NCI-H2171 treated with DMSO at 0.1 percent for 48 hours (cell line): Measurements from ENCODE around the gene CALHM2.

Experiments used
- DNase-seq: peaks from one replicate; lab custom pipeline; 2025; lab: John Stamatoyannopoulos, UW

Gene CALHM2

GRCh38 chr10:103476046-103476768, 24.0 kb upstream of the CALHM2 start:
- DNase-seq = no peak

GRCh38 chr10:103475437-103475836, 23.3 kb upstream of the CALHM2 start:
- no peak for DNase-seq

- DNase-seq = no peak
Observed at GRCh38 chr10:103474077-103474476, 21.9 kb upstream of the CALHM2 start.

GRCh38 chr10:103473261-103473671, 21.1 kb upstream of the CALHM2 start:
- DNase-seq = no peak

- no peak for DNase-seq
Observed at GRCh38 chr10:103472005-103472404, 19.8 kb upstream of the CALHM2 start.

GRCh38 chr10:103470761-103471653, 18.8 kb upstream of the CALHM2 start:
- no peak for DNase-seq

GRCh38 chr10:103469201-103469600, 17.0 kb upstream of the CALHM2 start:
- DNase-seq = no peak

GRCh38 chr10:103467406-103467805, 15.2 kb upstream of the CALHM2 start:
- no peak for DNase-seq

GRCh38 chr10:103466734-103467133, 14.6 kb upstream of the CALHM2 start:
- DNase-seq = no peak

GRCh38 chr10:103465411-103466179, 13.4 kb upstream of the CALHM2 start:
- DNase-seq = no peak

- DNase-seq = no peak
Observed at GRCh38 chr10:103463499-103463898, 11.3 kb upstream of the CALHM2 start.

GRCh38 chr10:103459615-103460014, 7.4 kb upstream of the CALHM2 start:
- no peak for DNase-seq

GRCh38 chr10:103458720-103459119, 6.5 kb upstream of the CALHM2 start, which contains the start of gene CALHM1:
Gene CALHM1 (minus strand): TSS chr10:103458900. CDS start chr10:103458751, 149 bp downstream.
- DNase-seq = peak; percentile 51

GRCh38 chr10:103457896-103458583, 5.9 kb upstream of the CALHM2 start:
- DNase-seq = no peak

GRCh38 chr10:103457176-103457712, 5.1 kb upstream of the CALHM2 start:
- DNase-seq = peak; percentile 80

GRCh38 chr10:103456074-103456660, 4.0 kb upstream of the CALHM2 start:
- DNase-seq = no peak

- no peak for DNase-seq
Observed at GRCh38 chr10:103455235-103455634, 3.1 kb upstream of the CALHM2 start.

GRCh38 chr10:103454026-103454425, 1.9 kb upstream of the CALHM2 start:
- no peak for DNase-seq

GRCh38 chr10:103452506-103453230, 498 bp upstream of the CALHM2 start:
- DNase-seq = no peak

- peak; percentile 9 for DNase-seq
Observed at GRCh38 chr10:103451091-103451813, 918 bp downstream of the CALHM2 start.
